Neutrophil (primary cell): Measurements from ENCODE around the gene SLC38A1.
A peak's percentile ranks its signal among the peaks of the same experiment; 100 is the strongest.

Experiments used
- H3K27ac ChIP-seq: fragments of 200-600 bp; sonication (generic); 2 replicates; pipeline ENCODE4 v1.5.1; 2016; ENCODE audit warnings: mild to moderate bottlenecking, moderate library complexity
- H3K27me3 ChIP-seq: fragments of 200-600 bp; sonication (generic); 2 replicates; pipeline ENCODE4 v1.6.0; 2016; ENCODE audit warnings: mild to moderate bottlenecking
- H3K36me3 ChIP-seq: fragments of 200-600 bp; sonication (generic); 2 replicates; pipeline ENCODE4 v1.5.1; 2017
- H3K4me1 ChIP-seq, 2 experiments: fragments of 200-600 bp in 1 of 2; sonication (generic) in 1 of 2; 1 replicate in 1 of 2; 2 replicates in 1 of 2; pipeline versions ENCODE4 v1.5.1 to v1.6.1; 2013 to 2016; ENCODE audit warnings: low read depth in 1 of 2, low read length in 1 of 2, mild to moderate bottlenecking in 1 of 2, moderate library complexity in 1 of 2; ENCODE audit not compliant: control insufficient read depth in 1 of 2, insufficient read depth in 1 of 2
- H3K4me3 ChIP-seq, 2 experiments: fragments of 200-600 bp in 1 of 2; sonication (generic) in 1 of 2; 1 replicate in 1 of 2; 2 replicates in 1 of 2; pipeline ENCODE4 v1.5.1; 2013 to 2016; ENCODE audit warnings: low read depth in 1 of 2, low read length in 1 of 2, mild to moderate bottlenecking in 1 of 2, moderate library complexity in 1 of 2
- H3K9me3 ChIP-seq: fragments of 200-600 bp; sonication (generic); 2 replicates; pipeline ENCODE4 v1.5.1; 2016
- TF ChIP-seq, protein P1 (sequence below): fragments of 200-600 bp; sonication (generic); IDR thresholded peaks from 2 replicates; pipeline ENCODE4 v1.5.1; 2016; ENCODE audit warnings: antibody characterized with exemption

Gene SLC38A1

DNA sequence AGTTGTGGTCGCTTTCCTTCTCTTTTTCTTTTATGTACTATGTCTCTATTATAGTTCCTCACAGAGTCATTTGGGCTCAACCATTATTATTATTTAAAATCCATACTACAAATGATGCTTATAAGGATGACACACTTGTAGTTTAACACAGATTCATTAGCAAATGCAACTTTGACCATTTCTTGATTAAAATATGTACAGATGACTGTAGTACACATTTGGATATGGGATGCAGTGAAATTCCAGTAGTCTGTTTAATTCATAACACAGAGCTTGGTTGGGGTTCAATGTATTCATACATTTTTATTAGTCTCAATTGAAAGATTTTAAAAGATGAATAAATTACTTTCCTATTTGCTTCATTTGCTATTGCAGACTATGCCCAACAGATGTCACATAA, 30.0 kb downstream of the SLC38A1 start:
- Histone ChIP-seq H3K4me1 (peaks cover 0 to 22% of the 10 kb centered on the region in 2 experiments), H3K9me3 (no peaks in the 10 kb centered on the region), H3K27ac (no peak overlapping the region), H3K27me3 (no peaks in the 10 kb centered on the region), H3K36me3 (no peaks in the 10 kb centered on the region), H3K4me3 (no peak overlapping the region)
- TF ChIP-seq, protein P1, sequence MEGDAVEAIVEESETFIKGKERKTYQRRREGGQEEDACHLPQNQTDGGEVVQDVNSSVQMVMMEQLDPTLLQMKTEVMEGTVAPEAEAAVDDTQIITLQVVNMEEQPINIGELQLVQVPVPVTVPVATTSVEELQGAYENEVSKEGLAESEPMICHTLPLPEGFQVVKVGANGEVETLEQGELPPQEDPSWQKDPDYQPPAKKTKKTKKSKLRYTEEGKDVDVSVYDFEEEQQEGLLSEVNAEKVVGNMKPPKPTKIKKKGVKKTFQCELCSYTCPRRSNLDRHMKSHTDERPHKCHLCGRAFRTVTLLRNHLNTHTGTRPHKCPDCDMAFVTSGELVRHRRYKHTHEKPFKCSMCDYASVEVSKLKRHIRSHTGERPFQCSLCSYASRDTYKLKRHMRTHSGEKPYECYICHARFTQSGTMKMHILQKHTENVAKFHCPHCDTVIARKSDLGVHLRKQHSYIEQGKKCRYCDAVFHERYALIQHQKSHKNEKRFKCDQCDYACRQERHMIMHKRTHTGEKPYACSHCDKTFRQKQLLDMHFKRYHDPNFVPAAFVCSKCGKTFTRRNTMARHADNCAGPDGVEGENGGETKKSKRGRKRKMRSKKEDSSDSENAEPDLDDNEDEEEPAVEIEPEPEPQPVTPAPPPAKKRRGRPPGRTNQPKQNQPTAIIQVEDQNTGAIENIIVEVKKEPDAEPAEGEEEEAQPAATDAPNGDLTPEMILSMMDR = no peak

DNA sequence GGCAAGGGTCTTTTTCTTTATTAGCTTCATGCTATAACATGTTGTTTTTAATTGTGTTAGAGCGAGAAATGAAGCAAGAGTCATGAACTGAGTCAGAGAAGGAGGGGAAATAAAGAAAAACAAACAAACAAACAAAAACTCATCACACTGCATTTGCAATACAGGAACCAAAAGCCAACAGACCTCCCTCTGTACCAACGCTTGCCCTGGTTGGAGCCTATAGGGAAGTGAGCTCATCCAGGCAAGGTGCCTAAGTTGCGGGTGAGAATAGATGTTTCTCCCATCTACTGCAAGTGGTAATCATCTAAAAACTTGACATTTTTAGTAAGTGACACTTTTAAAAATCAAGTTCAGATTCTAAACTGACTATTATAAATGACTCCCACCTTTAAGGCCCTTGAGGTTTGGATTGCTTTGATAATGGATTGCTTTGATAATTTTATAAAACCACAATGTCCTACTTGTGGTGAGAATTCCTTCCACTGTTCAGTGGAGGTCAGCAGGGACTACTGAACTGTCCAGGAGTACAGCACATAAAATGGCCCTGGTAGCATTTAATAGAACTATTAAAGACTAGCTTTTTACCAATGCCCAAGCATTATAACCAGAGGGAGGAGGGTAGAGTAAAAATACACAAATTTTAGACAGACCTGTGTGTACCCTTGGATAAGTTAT, 31.3 kb downstream of the SLC38A1 start:
- Histone ChIP-seq H3K4me3 (peak overlapping the region in 1 of 2 experiments; percentile 1), H3K36me3 (no peaks in the 10 kb centered on the region), H3K27ac (peak overlapping the region; percentile 53), H3K4me1 (peaks cover 0 to 22% of the 10 kb centered on the region in 2 experiments), H3K27me3 (no peaks in the 10 kb centered on the region), H3K9me3 (no peaks in the 10 kb centered on the region)
- TF ChIP-seq, protein P1 = no peak

DNA sequence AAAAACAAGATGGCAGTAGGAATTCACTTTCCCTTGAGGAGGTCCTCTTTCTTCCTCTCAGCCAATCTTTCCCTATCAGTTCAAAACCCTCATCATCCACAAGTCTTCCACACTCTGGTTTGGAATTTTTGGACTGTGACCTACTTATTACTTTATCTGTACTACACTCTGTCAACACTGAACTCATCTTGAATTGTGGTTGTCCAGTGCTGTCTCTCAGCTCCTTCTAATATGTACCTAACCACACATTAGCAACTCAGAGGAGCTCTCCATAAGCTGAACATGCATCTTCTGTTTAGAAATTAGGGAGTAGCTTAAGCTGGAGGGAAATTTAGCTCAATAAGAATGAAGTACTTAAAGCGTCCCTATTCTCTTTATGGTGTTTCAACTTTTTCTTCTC, 34.8 kb downstream of the SLC38A1 start:
- no peaks in the 10 kb centered on the region for H3K36me3 ChIP-seq
- H3K4me3 ChIP-seq = no peak overlapping the region
- no peaks in the 10 kb centered on the region for H3K9me3 ChIP-seq
- peaks cover 9 to 37% of the 10 kb centered on the region in 2 experiments for H3K4me1 ChIP-seq
- no peak overlapping the region for H3K27ac ChIP-seq
- H3K27me3 ChIP-seq = no peaks in the 10 kb centered on the region
- TF ChIP-seq, protein P1 = no peak

DNA sequence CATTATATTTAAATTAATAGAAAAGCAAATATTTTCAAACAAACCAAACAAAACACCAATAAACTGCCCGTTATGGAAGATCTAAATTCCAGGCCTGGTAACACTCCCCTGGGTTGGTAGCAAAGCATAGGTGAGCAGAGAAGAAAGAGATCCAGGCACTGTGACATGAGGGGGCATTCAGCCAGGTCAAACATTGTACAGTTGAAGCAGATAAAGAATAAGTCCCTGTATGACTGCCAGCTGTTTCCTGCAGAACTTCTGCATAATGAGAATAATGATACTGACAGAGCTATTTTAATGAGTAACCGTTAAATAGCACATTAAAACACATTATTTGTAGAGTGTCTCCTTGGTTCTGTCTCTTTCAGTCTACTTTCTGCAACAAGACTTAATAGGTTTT, 35.4 kb downstream of the SLC38A1 start:
- TF ChIP-seq, protein P1 = no peak
- H3K36me3 ChIP-seq = no peaks in the 10 kb centered on the region
- peaks cover 15 to 43% of the 10 kb centered on the region in 2 experiments for H3K4me1 ChIP-seq

DNA sequence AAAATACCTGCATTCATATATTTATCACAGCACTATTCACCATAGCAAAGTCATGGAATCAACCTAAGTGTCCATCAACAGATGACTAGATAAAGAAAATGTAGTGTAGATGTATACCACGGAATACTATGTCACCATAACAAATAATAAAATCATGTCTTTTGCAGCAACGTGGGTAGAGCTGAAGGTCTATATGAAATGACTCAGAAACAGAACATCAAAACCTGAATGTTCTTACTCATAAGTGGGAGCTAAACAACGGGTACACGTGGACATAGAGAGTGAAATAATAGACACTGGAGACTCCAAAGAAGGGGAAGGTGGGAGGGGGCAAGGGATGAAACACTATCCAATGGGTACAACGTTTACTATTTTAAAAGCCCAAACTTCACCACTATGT, 37.9 kb downstream of the SLC38A1 start:
- Histone ChIP-seq H3K4me1 (peaks cover 35 to 46% of the 10 kb centered on the region in 2 experiments), H3K36me3 (no peaks in the 10 kb centered on the region), H3K4me3 (no peak overlapping the region), H3K27me3 (no peaks in the 10 kb centered on the region), H3K27ac (no peak overlapping the region), H3K9me3 (no peaks in the 10 kb centered on the region)
- TF ChIP-seq, protein P1 = no peak

More for the DNA sequence above, 35.4 kb downstream of the SLC38A1 start:
- Histone ChIP-seq H3K4me3 (no peak overlapping the region), H3K9me3 (no peaks in the 10 kb centered on the region), H3K27me3 (no peaks in the 10 kb centered on the region), H3K27ac (no peak overlapping the region)
